Medulla oblongata (tissue), 1 donor: Measurements from ENCODE around the gene GRM2.

Source experiments
- DNase-seq: peaks from one replicate; pipeline ENCODE4 v3.0.0-alpha.2; 2015; ENCODE audit errors: extremely low spot score

GRM2 gene

GRCh38 chr3:51705276-51706020 lies 1.4 kb upstream of the GRM2 start:
- DNase-seq, result no peak

- DNase-seq, result no peak
These were observed 815 bp upstream of the GRM2 start for GRCh38 chr3:51706021-51706485.

- no peak for DNase-seq
These were observed 1.5 kb downstream of the GRM2 start for GRCh38 chr3:51708216-51708845.

GRCh38 chr3:51709004-51709420 lies 2.1 kb downstream of the GRM2 start:
- DNase-seq, result no peak

GRCh38 chr3:51709675-51710074 lies 2.8 kb downstream of the GRM2 start:
- no peak for DNase-seq

GRCh38 chr3:51710631-51711351 lies 3.9 kb downstream of the GRM2 start:
- peak; percentile 9 for DNase-seq

- DNase-seq, result no peak
These were observed 4.6 kb downstream of the GRM2 start for GRCh38 chr3:51711352-51712037.

- no peak for DNase-seq
These were observed 5.2 kb downstream of the GRM2 start for GRCh38 chr3:51712038-51712420.

- no peak for DNase-seq
These were observed 5.7 kb downstream of the GRM2 start for GRCh38 chr3:51712511-51712931.

GRCh38 chr3:51712963-51713362 lies 6.1 kb downstream of the GRM2 start:
- no peak for DNase-seq

GRCh38 chr3:51715231-51715976 lies 8.5 kb downstream of the GRM2 start:
- DNase-seq, result no peak

- DNase-seq, result no peak
These were observed 9.1 kb downstream of the GRM2 start for GRCh38 chr3:51715977-51716294.

- DNase-seq, result no peak
These were observed 9.9 kb downstream of the GRM2 start for GRCh38 chr3:51716805-51717204.

- DNase-seq, result no peak
These were observed 10.6 kb downstream of the GRM2 start for GRCh38 chr3:51717446-51717845.

GRCh38 chr3:51717947-51718346 lies 11.1 kb downstream of the GRM2 start:
- no peak for DNase-seq

GRCh38 chr3:51718547-51719409 lies 11.9 kb downstream of the GRM2 start:
- peak; percentile 56 for DNase-seq

- DNase-seq, result no peak
These were observed 12.7 kb downstream of the GRM2 start for GRCh38 chr3:51719410-51720025.

GRCh38 chr3:51720292-51721061 lies 13.6 kb downstream of the GRM2 start:
- no peak for DNase-seq

GRCh38 chr3:51721062-51721745 lies 14.3 kb downstream of the GRM2 start:
- DNase-seq, result no peak
